HepG2 (cell line): ENCODE data around the gene IL1R1. TPM values are rescaled to one million over a fixed set of nuclear protein-coding genes. Genes with fewer than 3 reads are reported as not detected.

Experiments used
- ARID2 ChIP-seq: sonication (generic); formaldehyde crosslinking; IDR thresholded peaks from 2 replicates; pipeline ENCODE4 v1.8.1; 2022; ENCODE audit warnings: mild to moderate bottlenecking, missing genetic modification reagents, borderline replicate concordance
- BHLHE40 ChIP-seq: IDR thresholded peaks from 2 replicates; pipeline ENCODE4 v1.6.1; 2011; ENCODE audit warnings: low read length, improper control_type of control experiment
- CHD2 ChIP-seq: IDR thresholded peaks from 2 replicates; pipeline ENCODE4 v1.6.1; 2011; ENCODE audit warnings: low read depth, low read length, improper control_type of control experiment
- GPBP1L1 ChIP-seq: sonication (generic); formaldehyde crosslinking; IDR thresholded peaks from 2 replicates; pipeline ENCODE4 v1.5.0; 2020; ENCODE audit warnings: mild to moderate bottlenecking, missing genetic modification reagents
- HINFP ChIP-seq: sonication (generic); formaldehyde crosslinking; IDR thresholded peaks from 2 replicates; pipeline ENCODE4 v1.4.0; 2020; ENCODE audit warnings: low read depth, mild to moderate bottlenecking, missing genetic modification reagents
- IKZF4 ChIP-seq: sonication (generic); formaldehyde crosslinking; IDR thresholded peaks from 2 replicates; pipeline ENCODE4 v1.5.1; 2020; ENCODE audit warnings: borderline replicate concordance, mild to moderate bottlenecking, low read depth, missing genetic modification reagents; ENCODE audit errors: not compliant biosample characterization
- IRX3 ChIP-seq: sonication (generic); formaldehyde crosslinking; IDR thresholded peaks from 2 replicates; pipeline ENCODE4 v1.8.1; 2023; ENCODE audit warnings: mild to moderate bottlenecking, low read depth, missing genetic modification reagents, borderline replicate concordance
- KLF6 ChIP-seq: IDR thresholded peaks from 2 replicates; pipeline ENCODE4 v1.8.0; 2016; ENCODE audit warnings: missing biosample characterization, missing genetic modification reagents
- NKX3-1 ChIP-seq: sonication (generic); formaldehyde crosslinking; IDR thresholded peaks from 2 replicates; pipeline ENCODE4 v1.5.0; 2020; ENCODE audit warnings: missing genetic modification reagents
- ONECUT2 ChIP-seq: sonication (generic); formaldehyde crosslinking; IDR thresholded peaks from 2 replicates; pipeline ENCODE4 v1.4.0; 2020; ENCODE audit warnings: missing genetic modification reagents
- PAX8 ChIP-seq: sonication (generic); formaldehyde crosslinking; IDR thresholded peaks from 2 replicates; pipeline ENCODE4 v1.8.0; 2022; ENCODE audit warnings: mild to moderate bottlenecking, missing genetic modification reagents, borderline replicate concordance
- REXO4 ChIP-seq: sonication (generic); formaldehyde crosslinking; IDR thresholded peaks from 2 replicates; pipeline ENCODE4 v1.8.0; 2022; ENCODE audit warnings: missing genetic modification reagents, mild to moderate bottlenecking, borderline replicate concordance
- THAP7 ChIP-seq: sonication (generic); formaldehyde crosslinking; IDR thresholded peaks from 2 replicates; pipeline ENCODE4 v1.8.1; 2023; ENCODE audit warnings: mild to moderate bottlenecking, missing genetic modification reagents
- UBTF ChIP-seq: sonication (generic); formaldehyde crosslinking; IDR thresholded peaks from 2 replicates; pipeline ENCODE4 v1.4.0; 2020; ENCODE audit warnings: mild to moderate bottlenecking, missing genetic modification reagents
- ZFAT ChIP-seq: sonication (generic); formaldehyde crosslinking; conservative IDR thresholded peaks from 2 replicates; pipeline ENCODE4 v1.8.1; 2023; ENCODE audit warnings: missing genetic modification reagents, inconsistent platforms
- ZNF235 ChIP-seq: sonication (generic); formaldehyde crosslinking; IDR thresholded peaks from 2 replicates; pipeline ENCODE4 v1.8.1; 2023; ENCODE audit warnings: mild to moderate bottlenecking, missing genetic modification reagents, borderline replicate concordance
- ZNF276 ChIP-seq: sonication (generic); formaldehyde crosslinking; IDR thresholded peaks from 2 replicates; pipeline ENCODE4 v1.4.0; 2020; ENCODE audit warnings: mild to moderate bottlenecking, low read depth, missing genetic modification reagents
- ZNF44 ChIP-seq: sonication (generic); formaldehyde crosslinking; IDR thresholded peaks from 2 replicates; pipeline ENCODE4 v1.5.1; 2020; ENCODE audit warnings: mild to moderate bottlenecking, missing genetic modification reagents
- ZNF468 ChIP-seq: sonication (generic); formaldehyde crosslinking; IDR thresholded peaks from 2 replicates; pipeline ENCODE4 v1.8.0; 2022; ENCODE audit warnings: mild to moderate bottlenecking, moderate library complexity, missing genetic modification reagents
- ZNF605 ChIP-seq: sonication (generic); formaldehyde crosslinking; IDR thresholded peaks from 2 replicates; pipeline ENCODE4 v1.8.0; 2022; ENCODE audit warnings: mild to moderate bottlenecking, missing genetic modification reagents
- ZNF614 ChIP-seq: IDR thresholded peaks from 2 replicates; pipeline ENCODE4 v1.6.1; 2018; ENCODE audit warnings: missing biosample characterization, missing genetic modification reagents, inconsistent platforms, borderline replicate concordance
- ZNF644 ChIP-seq: IDR thresholded peaks from 2 replicates; pipeline ENCODE4 v1.6.1; 2016; ENCODE audit warnings: low read depth
- ZSCAN31 ChIP-seq: sonication (generic); formaldehyde crosslinking; IDR thresholded peaks from 2 replicates; pipeline ENCODE4 v1.5.0; 2020; ENCODE audit warnings: low read depth, mild to moderate bottlenecking, missing genetic modification reagents
- polyA plus RNA-seq, 8 experiments: library from polyadenylated mRNA; depleted of rRNA in 3 of 8; stranded (reverse) in 7 of 8; unstranded in 1 of 8; fragments of >200 nt; fragmentation: Illumina TruSeq in 4 of 8; extraction: Trizol in 4 of 8; gene quantifications; 2 replicates each; pipeline versions ENCODE4 v1.2.1 to v1.2.3, GENCODE V29; 2011 to 2016; ENCODE audit warnings: low read depth in 4 of 8, missing spikeins in 1 of 8, mixed read lengths in 1 of 8; ENCODE audit not compliant: insufficient read depth in 1 of 8
- total RNA-seq, 5 experiments: library from RNA; depleted of rRNA; stranded (reverse); fragments of >200 nt; fragmentation: Illumina TruSeq; extraction: Trizol; gene quantifications; 2 replicates each; pipeline ENCODE4 v1.2.3, GENCODE V29; 2016; ENCODE audit warnings: low read depth in 1 of 5

IL1R1 gene
- total and polyA plus RNA-seq, 2 of the 13 experiments (the other 11 are each of a cell fraction or from before 2014, with no cell fraction given): 38.0 to 93.1 TPM

- TF ChIP-seq ZNF614 (no peak), ZFAT (CRISPR knock-in tag) (no peak), CHD2 (no peak), HINFP (CRISPR knock-in tag) (no peak), ZNF235 (CRISPR knock-in tag) (no peak), ZNF605 (CRISPR knock-in tag) (no peak), ZNF276 (CRISPR knock-in tag) (no peak), PAX8 (CRISPR knock-in tag) (no peak), IRX3 (CRISPR knock-in tag) (no peak), GPBP1L1 (CRISPR knock-in tag) (no peak), ARID2 (no peak), ZNF468 (CRISPR knock-in tag) (no peak), KLF6 (CRISPR knock-in tag) (0 out of 2 replicates have a peak, but pooled peaks have one; percentile 28), IKZF4 (CRISPR knock-in tag) (no peak), BHLHE40 (no peak), THAP7 (CRISPR knock-in tag) (no peak), ZNF44 (no peak), ZNF644 (CRISPR knock-in tag) (no peak; the same call in 1 of the 2 replicates), UBTF (CRISPR knock-in tag) (no peak), ZSCAN31 (CRISPR knock-in tag) (no peak), NKX3-1 (CRISPR knock-in tag) (no peak), REXO4 (no peak), ONECUT2 (CRISPR knock-in tag) (no peak)
These were observed 36.4 kb upstream of the IL1R1 start (continued) for GRCh38 chr2:102106133-102106556.
